Measurements from ENCODE around the gene ARMC8. TPM values are rescaled to one million over a fixed set of nuclear protein-coding genes. Genes with fewer than 3 reads are reported as not detected.

ARMC8 gene
- total and polyA plus RNA-seq, 2 of the 8 experiments (the other 6 are each of a cell fraction or from before 2014, with no cell fraction given) = 47.3 to 58.5 TPM

DNA sequence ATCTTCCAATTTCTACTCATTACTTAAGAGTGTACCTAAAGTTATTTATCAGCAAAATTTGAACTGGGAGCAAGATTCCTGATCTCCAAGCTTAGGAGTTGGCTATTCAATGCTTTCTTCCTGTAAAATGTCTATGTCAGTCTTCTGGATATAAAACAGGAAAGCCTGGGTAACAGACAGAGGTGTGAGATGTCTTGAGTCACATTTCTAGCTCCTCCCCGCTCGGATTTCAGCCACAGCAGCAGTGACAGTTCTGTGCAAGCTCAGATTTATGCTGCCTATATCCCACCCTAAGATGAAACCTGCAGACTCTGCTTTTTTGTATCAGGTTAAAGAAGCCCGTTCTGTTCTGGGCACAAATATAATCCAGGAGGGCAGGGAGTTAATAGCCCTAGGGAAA, 2.1 kb upstream of the ARMC8 start (continued):
- TF ChIP-seq, protein P1, sequence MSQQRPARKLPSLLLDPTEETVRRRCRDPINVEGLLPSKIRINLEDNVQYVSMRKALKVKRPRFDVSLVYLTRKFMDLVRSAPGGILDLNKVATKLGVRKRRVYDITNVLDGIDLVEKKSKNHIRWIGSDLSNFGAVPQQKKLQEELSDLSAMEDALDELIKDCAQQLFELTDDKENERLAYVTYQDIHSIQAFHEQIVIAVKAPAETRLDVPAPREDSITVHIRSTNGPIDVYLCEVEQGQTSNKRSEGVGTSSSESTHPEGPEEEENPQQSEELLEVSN (IDR thresholded peaks at IDR 0.05) = no peak
- TF ChIP-seq YY1 (IDR thresholded peaks at IDR 0.05; ENCODE audit: low read depth, low read length) (no peak), EZH2 (IDR thresholded peaks at IDR 0.05; ENCODE audit: low read depth, low read length, severe bottlenecking) (no peak), JUND (IDR thresholded peaks at IDR 0.05; ENCODE audit: low read length) (no peak), HDAC2 (IDR thresholded peaks at IDR 0.05; ENCODE audit: borderline replicate concordance in 1 of 2, low read depth in 2 of 2, low read length in 2 of 2) (no peak), CTBP2 (IDR thresholded peaks at IDR 0.05; ENCODE audit: borderline replicate concordance, insufficient read depth, insufficient read length, low read length) (no peak)

Data from H1 (cell line).